Measurements from ENCODE around the gene SLC19A1.
"Not testable (repeated sequence)": the region's sequence is repeated elsewhere in the genome, so short reads cannot be mapped to it uniquely, and the experiment has no call there.

SLC19A1 gene

DNA sequence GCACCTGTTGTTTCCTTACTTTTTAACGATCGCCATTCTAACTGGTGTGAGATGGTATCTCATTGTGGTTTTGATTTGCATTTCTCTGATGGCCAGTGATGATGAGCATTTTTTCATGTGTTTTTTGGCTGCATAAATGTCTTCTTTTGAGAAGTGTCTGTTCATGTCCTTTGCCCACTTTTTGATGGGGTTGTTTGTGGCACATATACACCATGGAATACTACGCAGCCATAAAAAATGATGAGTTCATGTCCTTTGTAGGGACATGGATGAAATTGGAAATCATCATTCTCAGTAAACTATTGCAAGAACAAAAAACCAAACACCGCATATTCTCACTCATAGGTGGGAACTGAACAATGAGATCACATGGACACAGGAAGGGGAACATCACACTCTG, 39.0 kb downstream of the SLC19A1 start:
- DNase-seq = not testable (repeated sequence)

DNA sequence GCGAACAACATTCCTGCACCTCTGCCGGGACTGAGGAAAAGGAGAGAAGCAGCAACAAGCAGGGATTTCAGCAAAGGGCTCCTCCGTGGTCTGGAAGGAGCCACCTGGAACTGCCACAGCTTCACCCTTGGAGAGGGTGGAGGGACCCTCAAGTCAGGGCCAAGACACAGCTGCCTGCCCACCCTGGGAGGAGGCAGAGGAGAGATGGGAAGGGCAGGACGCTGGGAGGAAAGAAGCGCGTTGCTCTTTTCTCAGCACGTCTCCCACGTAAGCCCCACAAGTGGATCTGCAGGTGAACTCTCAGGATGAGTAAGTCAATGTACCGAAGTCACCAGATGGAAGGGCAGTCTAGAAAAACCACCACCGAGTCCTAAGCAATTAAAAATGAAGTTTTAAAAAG, 39.6 kb downstream of the SLC19A1 start:
- DNase-seq = no peak

DNA sequence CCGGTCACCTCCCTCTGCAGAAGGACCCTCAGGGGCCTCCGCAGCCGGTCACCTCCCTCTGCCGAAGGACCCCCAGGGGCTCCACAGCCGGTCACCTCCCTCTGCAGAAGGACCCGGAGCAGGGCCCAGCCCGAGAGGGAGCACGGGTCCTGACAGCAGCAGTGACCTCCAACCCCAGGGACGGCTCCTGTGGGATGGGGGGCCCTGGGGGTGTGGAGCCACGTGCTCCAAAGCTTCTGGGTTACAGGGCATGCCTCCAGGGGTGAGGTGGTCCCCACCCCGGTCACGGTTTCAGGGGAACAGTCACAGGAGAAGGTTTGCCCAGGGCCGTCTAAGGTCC, 40.3 kb downstream of the SLC19A1 start:
- no peak for DNase-seq

DNA sequence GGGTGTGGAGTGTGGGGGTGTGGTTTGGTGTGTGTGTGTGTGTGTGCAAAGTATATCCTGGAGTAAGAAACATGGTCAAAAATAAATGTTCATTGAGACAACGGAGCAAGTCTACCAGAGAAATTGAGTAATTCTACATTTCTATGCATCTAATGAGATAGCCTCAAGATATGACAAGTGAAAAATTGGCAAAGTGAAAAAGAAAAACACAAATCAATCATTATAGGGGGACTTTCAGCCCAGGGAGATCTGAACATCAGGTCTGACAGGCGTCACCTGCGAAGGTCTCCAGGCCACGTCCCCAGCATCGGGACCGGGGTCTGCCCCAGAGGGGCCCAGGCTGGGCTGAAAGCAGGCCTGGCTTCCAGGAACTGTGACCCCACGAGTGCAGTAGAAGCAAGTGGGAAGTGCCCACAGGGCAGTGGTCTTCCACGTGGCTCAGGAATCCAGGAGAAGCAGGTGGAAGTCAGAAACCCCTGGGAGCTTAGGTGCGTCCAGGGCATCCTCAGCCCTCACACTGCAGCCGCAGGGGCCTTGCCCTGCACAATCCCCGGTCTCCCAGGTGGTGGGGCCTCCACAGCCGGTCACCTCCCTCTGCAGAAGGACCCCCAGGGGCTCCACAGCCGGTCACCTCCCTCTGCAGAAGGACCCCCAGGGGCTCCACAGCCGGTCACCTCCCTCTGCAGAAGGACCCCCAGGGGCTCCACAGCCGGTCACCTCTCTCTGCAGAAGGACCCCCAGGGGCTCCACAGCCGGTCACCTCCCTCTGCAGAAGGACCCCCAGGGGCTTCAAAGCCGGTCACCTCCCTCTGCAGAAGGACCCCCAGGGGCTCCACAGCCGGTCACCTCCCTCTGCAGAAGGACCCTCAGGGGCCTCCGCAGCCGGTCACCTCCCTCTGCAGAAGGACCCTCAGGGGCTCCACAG, 40.9 kb downstream of the SLC19A1 start:
- DNase-seq = not testable (repeated sequence)

DNA sequence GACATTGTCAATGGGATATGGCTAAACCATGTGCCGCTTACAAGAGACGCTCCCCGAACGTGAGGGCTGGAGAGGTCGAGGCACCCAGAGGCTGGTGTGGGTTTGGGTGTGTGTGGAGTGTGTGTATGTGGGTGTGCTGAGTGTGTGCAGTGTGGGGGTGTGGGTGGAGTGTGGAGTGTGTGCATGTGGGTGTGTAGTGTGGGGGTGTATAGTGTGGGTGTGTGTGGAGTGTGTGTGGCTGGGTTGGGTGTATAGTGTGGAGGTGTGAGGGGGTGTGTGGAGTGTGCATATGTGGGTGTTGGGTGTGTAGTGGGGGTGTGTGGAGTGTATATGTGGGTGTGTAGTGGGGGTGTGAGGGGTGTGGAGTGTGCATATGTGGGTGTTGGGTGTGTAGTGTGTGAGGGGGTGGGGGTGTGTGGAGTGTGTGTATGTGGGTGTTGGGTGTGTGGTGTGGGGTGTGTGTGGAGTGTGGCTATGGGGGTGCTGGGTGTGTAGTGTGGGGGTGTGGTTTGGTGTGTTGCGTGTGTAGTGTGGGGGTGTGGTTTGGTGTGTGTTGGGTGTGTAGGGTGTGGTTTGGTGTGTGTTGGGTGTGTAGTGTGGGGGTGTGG, 42.2 kb downstream of the SLC19A1 start:
- no peak for DNase-seq

DNA sequence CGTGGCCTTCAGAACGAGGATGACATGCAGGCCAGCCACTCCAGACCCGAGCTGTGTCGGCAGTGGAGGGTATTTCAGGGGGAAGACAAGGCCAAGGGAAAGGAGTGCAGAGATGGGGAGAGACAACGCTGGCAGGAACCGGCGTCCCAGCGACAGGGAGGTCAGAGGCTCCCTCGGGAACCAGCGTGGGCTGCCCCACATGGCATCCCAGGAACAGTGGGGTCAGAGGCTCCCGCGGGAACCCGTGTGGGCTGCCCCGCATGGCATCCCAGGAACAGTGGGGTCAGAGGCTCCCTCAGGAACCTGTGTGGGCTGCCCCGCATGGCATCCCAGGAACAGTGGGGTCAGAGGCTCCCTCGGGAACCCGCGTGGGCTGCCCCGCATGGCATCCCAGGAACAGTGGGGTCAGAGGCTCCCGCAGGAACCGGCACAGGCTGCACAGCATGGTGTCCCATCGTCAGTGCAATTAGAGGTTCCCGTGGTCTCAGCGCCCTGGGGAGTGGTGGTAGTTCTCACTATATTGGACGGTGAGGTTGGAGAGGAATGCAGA, 43.0 kb downstream of the SLC19A1 start:
- no peak for DNase-seq

DNA sequence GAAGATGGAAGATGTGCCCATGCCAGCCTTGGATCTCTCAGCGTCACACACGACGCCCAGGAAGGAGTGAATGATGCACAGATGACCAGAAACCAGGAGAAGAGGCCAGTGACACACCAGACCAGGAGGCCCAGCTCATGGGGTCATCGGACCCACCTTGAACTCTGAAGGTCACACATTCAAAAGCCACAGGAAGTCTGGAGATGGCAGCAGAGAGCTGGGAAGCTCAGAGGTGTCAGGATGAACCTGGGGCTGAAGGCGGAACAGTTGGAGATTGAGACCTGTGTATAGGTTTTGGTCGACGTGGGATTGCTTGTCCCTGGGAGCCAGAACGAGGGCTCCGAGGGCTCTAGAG, 43.6 kb downstream of the SLC19A1 start:
- DNase-seq = no peak

DNA sequence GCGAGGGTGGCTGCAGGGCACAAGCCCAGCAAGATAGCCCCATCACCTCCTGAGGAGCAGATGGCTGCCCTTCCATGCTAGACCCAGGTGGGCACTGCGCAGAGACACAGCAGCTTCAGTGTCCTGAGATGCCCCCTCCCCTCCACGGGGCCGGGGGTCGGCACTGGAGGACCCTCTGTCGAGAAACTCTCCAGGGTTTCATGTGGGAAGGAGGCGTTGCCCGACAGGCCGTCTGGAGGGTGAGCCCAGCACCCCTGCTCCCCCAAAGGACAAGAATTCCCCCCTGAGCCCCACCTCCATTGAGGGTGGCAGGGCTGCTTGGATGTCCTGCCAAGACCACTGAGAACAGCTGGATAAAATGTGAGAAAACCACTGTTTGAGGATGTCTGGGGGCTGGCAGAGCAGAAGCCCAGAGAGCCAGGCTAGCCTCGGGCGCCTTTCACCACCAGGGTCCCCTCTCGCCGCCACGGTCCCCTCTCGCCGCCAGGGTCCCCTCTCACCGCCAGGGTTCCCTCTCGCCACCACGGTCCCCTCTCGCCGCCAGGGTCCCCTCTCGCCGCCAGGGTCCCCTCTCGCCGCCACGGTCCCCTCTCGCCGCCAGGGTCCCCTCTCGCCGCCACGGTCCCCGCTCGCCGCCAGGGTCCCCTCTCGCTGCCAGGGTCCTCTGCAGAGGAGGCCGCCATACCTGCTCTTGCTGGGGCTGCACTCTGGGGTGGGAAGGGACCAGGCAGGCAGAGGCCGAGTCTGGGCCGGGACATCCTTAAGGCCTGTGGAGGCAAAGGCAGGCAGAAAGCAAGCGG, 44.2 kb downstream of the SLC19A1 start:
- DNase-seq = no peak

DNA sequence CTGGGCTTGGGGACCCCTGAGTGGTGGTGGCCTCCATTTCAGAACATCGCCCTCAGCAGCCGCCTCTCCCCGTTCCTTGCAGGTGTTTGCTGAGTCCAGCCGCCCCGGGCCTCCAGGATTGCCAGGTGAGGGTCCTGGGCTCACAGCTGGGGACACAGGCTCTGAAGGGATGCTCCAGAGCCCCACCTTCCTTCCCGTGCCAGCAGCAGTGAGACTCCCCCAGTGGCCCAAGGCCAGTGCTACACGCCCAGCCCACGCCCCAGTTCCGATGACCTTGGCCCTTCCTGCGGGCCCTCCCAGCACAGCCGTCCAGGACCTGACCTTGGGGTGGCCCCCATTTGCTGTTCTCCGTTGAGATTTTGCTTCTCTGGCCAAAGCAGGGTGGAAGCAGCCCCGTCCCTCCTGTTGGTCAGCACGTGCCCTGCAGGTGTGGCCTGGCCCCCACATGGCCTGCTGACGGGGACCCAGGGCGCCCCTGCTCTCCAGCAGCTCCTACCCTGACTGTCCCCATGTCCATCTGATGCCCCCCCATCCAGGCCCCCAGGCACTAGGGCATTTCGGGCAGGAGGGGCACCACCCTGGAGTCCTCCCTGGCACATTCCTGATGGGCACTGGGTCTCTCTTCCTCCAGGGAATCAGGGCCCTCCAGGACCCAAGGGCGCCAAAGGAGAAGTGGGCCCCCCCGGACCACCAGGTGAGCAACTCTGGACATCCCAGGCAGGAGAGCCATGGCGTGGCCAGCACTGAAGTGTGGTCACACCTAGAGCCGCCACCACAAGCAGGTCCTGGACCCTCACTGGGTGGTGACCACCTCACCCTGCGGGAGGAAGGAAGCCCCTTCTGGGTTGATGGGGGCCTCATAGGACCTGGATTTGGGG, 45.0 kb downstream of the SLC19A1 start:
- DNase-seq = no peak

DNA sequence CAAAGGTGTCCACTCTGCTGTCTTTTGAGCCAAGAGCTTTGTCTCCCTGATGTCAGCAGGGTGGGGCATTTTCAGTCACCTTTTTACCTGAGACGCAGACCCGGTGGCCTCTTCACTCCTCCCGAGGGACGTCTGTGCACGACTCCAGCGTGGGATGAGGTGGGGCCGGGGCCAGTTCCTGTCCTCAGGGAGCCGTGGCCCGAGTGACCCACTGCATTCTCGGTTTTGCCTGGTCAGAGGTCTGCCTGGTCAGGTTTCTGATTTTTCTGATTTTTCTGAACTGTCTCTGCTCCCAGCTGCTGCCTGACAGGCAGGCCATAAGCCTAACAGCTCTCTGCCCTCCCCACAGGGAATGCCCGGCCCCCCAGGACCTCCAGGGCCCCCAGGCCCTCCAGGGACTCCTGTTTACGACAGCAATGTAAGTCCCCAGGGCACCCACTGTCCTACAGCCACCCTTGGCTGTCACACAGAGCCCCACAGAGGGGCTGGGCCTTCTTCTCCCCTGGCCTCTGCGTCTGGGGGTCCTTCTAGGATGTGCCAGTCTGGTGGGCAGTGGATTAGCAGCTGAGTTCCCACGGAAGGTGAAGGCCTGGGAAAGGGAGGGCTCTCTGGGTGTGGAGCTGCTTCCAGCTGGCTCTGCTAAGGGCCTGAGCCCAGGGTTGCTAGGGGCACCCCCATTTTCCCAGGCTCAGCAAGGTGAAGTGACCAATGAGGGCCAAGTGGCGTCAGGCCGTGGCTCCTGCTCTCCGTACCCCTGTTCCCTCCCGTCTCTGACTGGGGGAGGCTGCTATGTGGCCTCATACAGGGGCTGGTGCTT, 45.9 kb downstream of the SLC19A1 start:
- DNase-seq = no peak

DNA sequence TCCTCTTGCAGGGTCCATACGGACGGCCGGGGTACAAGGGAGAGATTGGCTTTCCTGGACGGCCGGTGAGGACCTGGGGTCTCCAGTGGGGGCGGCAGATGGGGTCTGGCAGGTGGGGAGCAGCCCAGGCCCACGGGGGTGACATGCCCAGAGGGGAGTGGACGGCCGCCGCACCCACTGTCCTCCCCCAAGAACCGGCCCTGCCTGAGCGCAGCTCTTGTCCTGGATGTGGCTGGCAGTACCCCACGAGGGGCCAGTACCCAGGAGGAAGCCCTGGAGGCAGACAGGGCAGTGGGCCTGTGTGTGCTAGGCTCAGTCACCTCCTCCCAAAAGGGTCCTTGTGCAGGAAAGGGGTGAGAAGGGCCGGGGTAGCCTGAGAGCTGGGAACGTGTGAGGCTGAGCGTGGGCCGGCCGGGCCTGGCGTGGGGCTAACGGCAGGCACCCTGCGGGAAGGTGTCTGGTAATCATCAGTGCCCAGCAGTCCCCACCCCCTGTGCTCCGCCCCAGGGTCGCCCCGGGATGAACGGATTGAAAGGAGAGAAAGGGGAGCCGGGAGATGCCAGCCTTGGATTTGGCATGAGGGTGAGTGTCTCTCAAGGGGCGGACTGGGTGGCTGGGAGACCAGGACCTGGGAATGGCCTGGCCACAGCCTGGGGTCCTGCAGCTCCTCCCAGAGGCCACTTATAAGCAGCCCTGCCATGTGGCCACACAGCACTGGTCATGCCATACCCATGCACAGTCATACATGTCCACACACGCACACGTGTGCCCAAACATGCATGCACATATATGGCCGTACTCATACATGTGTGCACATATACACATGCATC, 47.2 kb downstream of the SLC19A1 start:
- no peak for DNase-seq

DNA sequence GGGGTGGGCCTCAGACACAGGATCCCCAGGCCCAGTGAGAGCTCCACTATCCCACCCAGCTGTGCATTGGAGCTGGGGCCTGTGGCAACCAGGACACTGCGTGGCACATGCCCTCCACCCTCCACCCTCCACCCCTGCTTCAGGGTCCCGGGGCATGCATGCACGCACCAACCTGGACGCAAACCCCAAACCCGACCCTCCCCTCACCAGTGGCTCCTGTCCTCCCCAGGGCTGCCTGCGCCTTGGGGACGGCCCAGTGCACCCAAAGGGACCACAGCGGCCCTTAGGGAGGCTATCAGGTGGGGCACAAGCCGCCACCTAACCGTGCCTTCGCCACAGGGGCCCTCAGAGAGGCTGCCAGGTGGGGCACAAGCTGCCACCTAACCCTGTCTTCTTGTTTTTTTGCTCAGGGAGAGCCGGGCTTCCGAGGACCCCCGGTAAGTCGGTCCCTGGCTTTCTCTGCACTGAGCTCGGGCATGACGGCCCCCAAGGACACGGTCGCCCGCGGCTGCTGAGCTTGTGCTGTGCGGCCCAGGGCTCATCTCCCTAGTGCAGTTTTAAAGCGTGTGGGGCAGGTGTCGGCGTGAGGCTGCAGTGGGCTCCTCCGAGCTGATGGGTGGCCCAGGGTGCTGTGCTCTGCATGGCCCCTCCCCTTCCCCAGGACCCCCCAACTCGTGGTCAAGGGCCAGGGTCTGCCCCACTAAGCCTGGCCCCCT, 47.9 kb downstream of the SLC19A1 start:
- no peak for DNase-seq

DNA sequence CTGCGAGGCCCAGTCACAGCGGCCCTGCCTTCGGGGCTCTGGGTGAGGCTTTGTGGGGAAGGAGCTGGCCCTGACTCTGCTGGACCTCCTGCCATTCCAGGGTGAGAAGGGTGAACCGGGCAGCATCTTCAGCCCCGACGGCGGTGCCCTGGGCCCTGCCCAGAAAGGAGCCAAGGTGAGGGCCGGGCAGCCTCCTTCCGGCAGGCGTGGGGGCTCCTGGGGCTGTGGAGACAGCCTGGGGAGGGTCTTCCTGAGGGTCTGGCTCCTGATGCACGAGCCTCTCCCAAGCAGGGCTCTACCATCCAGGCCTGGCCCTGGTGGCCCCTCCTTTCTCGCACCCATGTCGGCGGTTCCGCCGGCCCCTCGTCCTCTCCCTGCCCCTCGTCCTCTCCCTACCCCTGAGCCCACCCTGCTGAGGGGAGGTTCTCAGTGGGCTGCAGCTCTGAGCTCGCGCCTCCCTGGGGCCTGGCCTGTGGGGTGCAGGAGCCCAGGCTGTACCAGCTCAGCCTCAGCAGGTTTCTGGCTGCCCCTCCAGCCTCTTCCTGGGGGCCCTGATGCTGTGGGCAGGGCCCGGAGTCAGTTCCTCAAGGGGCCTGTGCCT, 48.7 kb downstream of the SLC19A1 start:
- no peak for DNase-seq

DNA sequence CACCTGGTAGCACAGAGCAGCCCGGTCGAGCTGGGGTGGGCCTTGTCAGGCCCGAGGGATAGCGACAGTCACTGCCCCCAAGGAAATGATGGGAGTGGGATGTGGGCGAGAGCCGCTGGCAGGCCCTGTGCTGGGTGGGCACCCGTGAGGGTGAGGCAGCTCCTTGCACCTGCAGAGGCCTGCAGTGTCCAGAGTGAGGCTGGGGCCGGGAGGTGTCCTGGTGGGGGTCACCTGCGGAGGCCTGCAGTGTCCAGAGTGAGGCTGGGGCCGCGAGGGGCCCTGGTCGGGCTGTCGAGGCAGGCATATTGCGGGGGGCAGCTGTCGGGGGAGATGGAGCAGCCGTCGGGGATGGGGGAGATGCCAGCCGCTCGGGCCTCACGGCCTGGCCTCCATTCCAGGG, 49.5 kb downstream of the SLC19A1 start:
- no peak for DNase-seq

DNA sequence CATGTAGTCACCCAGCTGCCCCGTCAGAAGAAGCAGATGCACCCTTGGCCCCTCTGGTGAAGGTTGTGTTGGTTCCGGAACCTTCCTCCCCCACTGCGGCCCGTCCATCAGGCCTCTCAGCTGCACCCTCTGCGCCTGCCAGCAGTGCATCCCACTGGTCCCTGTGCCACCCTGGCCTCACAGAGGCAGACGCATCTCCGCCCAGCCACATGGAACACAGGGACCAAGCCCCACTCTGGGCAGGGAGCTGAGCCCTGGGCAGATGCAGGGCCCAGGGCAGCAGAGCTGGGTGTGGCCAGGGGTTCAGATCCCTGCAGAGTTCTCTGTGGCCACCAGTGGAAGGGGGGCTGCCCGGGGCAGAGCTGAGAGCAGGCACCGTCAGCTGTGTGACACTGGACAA, 50.6 kb downstream of the SLC19A1 start:
- DNase-seq = no peak

DNA sequence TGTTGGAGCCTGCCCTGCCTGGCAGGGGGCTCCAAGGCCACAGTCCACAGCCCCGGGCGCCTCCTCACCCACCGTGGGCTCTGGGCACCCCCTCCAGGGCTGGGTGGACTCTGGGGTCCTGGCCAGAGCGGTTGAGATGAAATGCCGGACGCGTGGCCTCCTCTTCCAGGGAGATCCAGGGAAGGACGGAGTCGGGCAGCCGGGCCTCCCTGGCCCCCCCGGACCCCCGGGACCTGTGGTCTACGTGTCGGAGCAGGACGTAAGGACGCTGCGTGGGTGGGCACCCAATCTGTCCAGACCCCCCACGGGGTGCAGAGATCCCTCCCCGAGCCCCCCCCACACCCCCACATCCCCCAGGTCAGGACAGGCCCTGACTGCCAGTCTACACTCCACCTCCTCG, 51.2 kb downstream of the SLC19A1 start:
- no peak for DNase-seq

DNA sequence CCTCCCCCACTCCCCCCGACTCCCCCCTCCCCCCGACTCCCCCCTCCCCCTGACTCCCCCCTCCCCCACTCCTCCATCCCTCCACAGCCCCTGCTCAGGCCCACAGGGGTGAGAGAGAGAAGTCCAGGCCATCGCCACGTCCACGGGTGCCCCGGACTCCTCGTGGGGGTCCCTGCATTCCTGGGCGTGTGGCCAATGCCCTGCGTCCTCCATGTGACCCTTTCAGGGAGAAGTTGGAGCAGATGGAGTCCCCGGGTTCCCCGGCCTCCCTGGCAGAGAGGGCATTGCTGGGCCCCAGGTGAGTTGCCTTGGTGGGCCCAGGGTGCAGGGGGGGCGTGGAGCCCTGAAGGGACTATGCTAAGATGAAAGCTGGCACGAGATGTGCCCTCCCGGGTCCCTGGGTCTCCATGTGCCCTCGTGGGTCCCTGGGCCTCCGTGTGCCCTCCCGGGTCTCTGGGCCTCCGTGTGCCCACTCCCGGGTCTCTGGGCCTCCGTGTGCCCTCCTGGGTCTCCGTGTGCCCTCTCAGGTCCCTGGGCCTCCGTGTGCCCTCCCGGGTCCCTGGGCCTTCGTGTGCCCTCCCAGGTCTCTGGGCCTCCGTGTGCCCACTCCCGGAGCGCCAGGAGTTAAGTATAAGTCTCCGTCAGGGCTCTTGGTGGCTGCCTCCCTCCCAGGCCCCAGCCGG, 52.0 kb downstream of the SLC19A1 start:
- DNase-seq = no peak

DNA sequence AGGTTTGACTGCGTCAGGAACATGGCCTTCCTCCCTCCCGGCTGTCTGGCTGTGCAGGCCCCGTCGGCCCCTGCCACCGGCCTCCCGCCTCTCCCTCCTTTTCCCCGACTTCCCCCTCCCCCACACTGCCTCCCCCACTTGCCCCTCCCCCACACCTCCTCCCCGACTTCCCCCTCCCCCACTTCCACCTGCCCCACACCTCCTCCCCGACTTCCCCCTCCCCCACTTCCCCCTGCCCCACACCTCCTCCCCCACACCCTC, 52.6 kb downstream of the SLC19A1 start:
- DNase-seq = no peak

Measured in CD4-positive, alpha-beta T cell treated with Interleukin-12 subunit alpha and Interleukin-12 subunit beta, for 1 hour (primary cell).